ENCODE data around the gene ELOVL1.

DNA sequence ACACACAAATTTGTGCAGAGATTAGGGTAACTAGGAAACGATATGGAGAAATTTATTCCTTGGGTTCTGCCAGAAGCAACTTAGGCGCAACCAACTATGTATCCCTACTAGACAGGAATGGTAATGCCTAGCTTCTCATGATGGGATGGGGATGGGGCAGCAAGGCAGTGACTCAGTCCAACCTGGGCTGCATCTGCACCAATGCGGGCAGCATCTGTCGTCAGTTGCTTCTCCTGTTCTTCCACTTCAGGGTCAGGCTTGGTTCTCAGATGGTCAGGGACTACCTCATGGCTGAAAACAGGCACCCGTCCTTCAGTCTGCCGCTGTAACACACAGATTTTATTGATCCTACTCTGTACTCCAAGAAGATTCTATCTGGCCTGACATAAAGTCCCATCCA, 18.9 kb upstream of the ELOVL1 start:
- TF ChIP-seq ZNF384 (IDR thresholded peaks at IDR 0.05) (no peak), BHLHE40 (IDR thresholded peaks at IDR 0.05; ENCODE audit: borderline replicate concordance) (no peak)
